RWPE2 (cell line): ENCODE data around the gene RASD1.

Experiments
- ATAC-seq: fragments of 200-7000 bp; cut with Tn5 transposase; 3 replicates; pipeline ENCODE4 v1.9.1; 2021; ENCODE audit warnings: low read depth
- DNase-seq: peaks from one replicate; pipeline ENCODE4 v3.0.0-alpha.2; 2020; ENCODE audit warnings: low spot score
- H3K27ac ChIP-seq: fragments of 450-650 bp; 2 replicates; pipeline ENCODE4 v1.5.1; 2017; ENCODE audit warnings: mild to moderate bottlenecking; ENCODE audit not compliant: poor library complexity, severe bottlenecking
- H3K27me3 ChIP-seq: fragments of 250-450 bp; sonication (Bioruptor Pico); 2 replicates; pipeline ENCODE4 v1.5.1; 2021; ENCODE audit warnings: mild to moderate bottlenecking, moderate library complexity; ENCODE audit not compliant: insufficient read depth, poor library complexity, severe bottlenecking
- H3K36me3 ChIP-seq: fragments of 250-450 bp; sonication (Bioruptor Pico); 2 replicates; pipeline ENCODE4 v1.5.1; 2020; ENCODE audit warnings: low read depth, mild to moderate bottlenecking, moderate library complexity
- H3K4me1 ChIP-seq: fragments of 250-450 bp; sonication (Bioruptor Pico); 2 replicates; pipeline ENCODE4 v1.5.1; 2021; ENCODE audit warnings: mild to moderate bottlenecking, moderate library complexity; ENCODE audit not compliant: insufficient read depth, poor library complexity, severe bottlenecking
- H3K4me3 ChIP-seq: fragments of 250-450 bp; sonication (Bioruptor Pico); 2 replicates; pipeline ENCODE4 v1.5.1; 2021; ENCODE audit warnings: mild to moderate bottlenecking, moderate library complexity; ENCODE audit not compliant: severe bottlenecking
- H3K9me3 ChIP-seq: fragments of 250-450 bp; sonication (Bioruptor Pico); 2 replicates; pipeline ENCODE4 v1.5.1; 2021; ENCODE audit warnings: mild to moderate bottlenecking, moderate library complexity; ENCODE audit not compliant: severe bottlenecking
- CTCF ChIP-seq: fragments of 450-650 bp; IDR thresholded peaks from one replicate; pipeline ENCODE4 v1.5.1; 2017; ENCODE audit warnings: mild to moderate bottlenecking, moderate library complexity; ENCODE audit not compliant: poor library complexity, severe bottlenecking

The RASD1 gene

GRCh38 chr17:17533901-17534441 is 37.8 kb upstream of the RASD1 start:
- Histone ChIP-seq H3K4me1 (no peaks in the 10 kb centered on the region), H3K27ac (no peak overlapping the region), H3K9me3 (no peaks in the 10 kb centered on the region), H3K27me3 (no peaks in the 10 kb centered on the region), H3K4me3 (no peak overlapping the region), H3K36me3 (no peaks in the 10 kb centered on the region)
- no peak for TF ChIP-seq CTCF
- DNase-seq = no peak
- peak; percentile 40; the same call in 1 of the 3 replicates for ATAC-seq

GRCh38 chr17:17532991-17533390 is 36.8 kb upstream of the RASD1 start:
- Histone ChIP-seq H3K9me3 (no peaks in the 10 kb centered on the region), H3K27me3 (no peaks in the 10 kb centered on the region), H3K4me3 (no peak overlapping the region), H3K4me1 (no peaks in the 10 kb centered on the region), H3K36me3 (no peaks in the 10 kb centered on the region), H3K27ac (no peak overlapping the region)
- ATAC-seq (no peak), DNase-seq (no peak)
- TF ChIP-seq CTCF = no peak

GRCh38 chr17:17531156-17531555 is 35.0 kb upstream of the RASD1 start:
- Histone ChIP-seq H3K9me3 (no peaks in the 10 kb centered on the region), H3K27me3 (no peaks in the 10 kb centered on the region), H3K4me1 (no peaks in the 10 kb centered on the region), H3K4me3 (no peak overlapping the region), H3K36me3 (no peaks in the 10 kb centered on the region), H3K27ac (no peak overlapping the region)
- no peak for ATAC-seq
- DNase-seq = no peak
- TF ChIP-seq CTCF = no peak

- Histone ChIP-seq H3K27ac (no peak overlapping the region), H3K27me3 (no peaks in the 10 kb centered on the region), H3K36me3 (no peaks in the 10 kb centered on the region), H3K9me3 (no peaks in the 10 kb centered on the region), H3K4me3 (no peak overlapping the region), H3K4me1 (no peaks in the 10 kb centered on the region)
- DNase-seq (no peak), ATAC-seq (no peak)
- no peak for TF ChIP-seq CTCF
These were observed 32.8 kb upstream of the RASD1 start for GRCh38 chr17:17528696-17529652.

GRCh38 chr17:17527956-17528500 is 31.8 kb upstream of the RASD1 start:
- no peaks in the 10 kb centered on the region for H3K36me3 ChIP-seq
- ATAC-seq (no peak), DNase-seq (no peak)
- H3K27ac ChIP-seq = no peak overlapping the region
- TF ChIP-seq CTCF = no peak
- no peaks in the 10 kb centered on the region for H3K4me1 ChIP-seq
- H3K27me3 ChIP-seq = no peaks in the 10 kb centered on the region
- no peaks in the 10 kb centered on the region for H3K9me3 ChIP-seq
- H3K4me3 ChIP-seq = no peak overlapping the region
